Measurements from ENCODE around the gene LLCFC1. TPM values are rescaled to one million over a fixed set of nuclear protein-coding genes. Genes with fewer than 3 reads are reported as not detected.

LLCFC1 gene
- total and polyA plus RNA-seq, 10 donors = 0.18 TPM; not detected in 9

DNA sequence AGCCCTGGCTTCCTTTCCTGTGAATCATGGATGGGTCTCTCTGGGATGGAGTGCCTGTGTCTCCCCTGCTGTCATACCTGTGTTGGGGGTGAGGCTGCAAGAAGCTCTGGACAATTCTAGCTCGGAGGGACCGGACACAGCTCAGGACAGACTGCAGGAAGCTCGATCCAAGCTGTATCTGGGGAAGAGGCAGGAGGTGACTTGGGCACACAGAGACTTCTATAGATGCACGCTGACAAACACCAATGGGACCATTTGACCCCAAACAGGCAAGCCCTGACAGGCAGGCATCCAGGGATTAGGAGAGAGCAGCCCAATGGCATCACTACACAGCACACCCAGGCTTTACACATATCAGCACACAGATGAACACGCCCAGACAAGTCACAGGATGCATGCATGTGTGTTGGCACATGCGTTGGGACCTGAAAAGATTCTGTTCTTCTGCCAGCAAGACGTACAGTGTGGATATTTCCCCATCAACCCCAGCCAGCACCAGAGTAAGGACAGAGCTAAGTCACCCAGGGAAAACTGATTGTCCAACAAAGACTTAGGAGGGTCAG is 4.5 kb downstream of the LLCFC1 start:
- intact Hi-C loops (cut with DNase I; ENCODE audit: low total_unique reads) = no loop called here
- H3K4me1 ChIP-seq = peaks cover 0 to 13% (median 0%) of the 10 kb centered on the region in 6 donors
- H3K9me3 ChIP-seq = no peaks in the 10 kb centered on the region
- H3K4me3 ChIP-seq = no peak overlapping the region
- H3K27me3 ChIP-seq (replicated peaks in 1 of 7) = no peaks in the 10 kb centered on the region
- TF ChIP-seq POLR2AphosphoS5 (IDR thresholded peaks at IDR 0.05) (no peak), CTCF (IDR thresholded peaks at IDR 0.05 in 8 of 11, conservative IDR thresholded peaks at IDR 0.05 in 3 of 11) (no peak), POLR2A (IDR thresholded peaks at IDR 0.05) (no peak)
- 75 to 90% (median 86%) methylated on average over 7 of the region's 7 CpGs for WGBS, 5 donors
- no peak for DNase-seq
- H3K36me3 ChIP-seq = no peaks in the 10 kb centered on the region
- H3K27ac ChIP-seq = no peak overlapping the region

GRCh38 chr7:142945001-142945400 is 5.7 kb downstream of the LLCFC1 start:
- H3K9me3 ChIP-seq = no peaks in the 10 kb centered on the region
- H3K4me1 ChIP-seq = peaks cover 0 to 13% (median 0%) of the 10 kb centered on the region in 6 donors
- intact Hi-C loops (cut with DNase I; ENCODE audit: low total_unique reads) = no loop called here
- DNase-seq = no peak
- no peaks in the 10 kb centered on the region for H3K36me3 ChIP-seq
- H3K27ac ChIP-seq = no peak overlapping the region
- peaks cover 0 to 2% (median 0%) of the 10 kb centered on the region in 7 donors for H3K27me3 ChIP-seq (replicated peaks in 1 of 7)
- WGBS, 5 donors = 70 to 80% (median 76%) methylated on average over 3 of the region's 3 CpGs
- H3K4me3 ChIP-seq = no peak overlapping the region
- TF ChIP-seq CTCF (IDR thresholded peaks at IDR 0.05 in 8 of 11, conservative IDR thresholded peaks at IDR 0.05 in 3 of 11) = no peak
- TF ChIP-seq POLR2AphosphoS5 (IDR thresholded peaks at IDR 0.05) = no peak
- no peak for TF ChIP-seq POLR2A (IDR thresholded peaks at IDR 0.05)

DNA sequence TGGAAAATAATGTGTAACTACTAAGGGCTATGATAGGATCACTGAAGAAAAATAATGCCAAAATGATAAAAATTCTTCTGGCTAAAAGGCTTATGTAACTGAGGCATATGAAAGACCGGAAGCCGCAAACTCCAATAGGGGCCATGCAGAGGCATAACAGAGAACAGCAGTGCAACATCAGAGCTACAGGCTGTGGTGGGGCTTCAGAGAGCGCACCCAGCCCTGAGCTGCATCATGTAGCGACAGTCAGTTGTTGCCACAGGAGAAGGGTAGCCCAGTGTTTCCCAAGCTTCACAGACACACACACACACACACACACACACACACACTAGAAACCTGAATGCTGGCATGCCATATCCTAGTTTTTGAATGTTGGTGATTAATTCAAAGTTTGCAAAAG is 9.3 kb downstream of the LLCFC1 start:
- Histone ChIP-seq H3K27ac (no peak overlapping the region), H3K4me3 (no peak overlapping the region), H3K9me3 (no peaks in the 10 kb centered on the region), H3K36me3 (no peaks in the 10 kb centered on the region), H3K4me1 (no peaks in the 10 kb centered on the region), H3K27me3 (replicated peaks in 1 of 7) (peaks cover 0 to 12% (median 0%) of the 10 kb centered on the region in 7 donors)
- intact Hi-C loops (cut with DNase I; ENCODE audit: low total_unique reads) = no loop called here
- TF ChIP-seq POLR2A (IDR thresholded peaks at IDR 0.05) = no peak
- no peak for TF ChIP-seq POLR2AphosphoS5 (IDR thresholded peaks at IDR 0.05)
- no peak for TF ChIP-seq CTCF (IDR thresholded peaks at IDR 0.05 in 8 of 11, conservative IDR thresholded peaks at IDR 0.05 in 3 of 11)
- no peak for DNase-seq
- 84 to 97% (median 95%) methylated on average over 4 of the region's 4 CpGs for WGBS, 5 donors

GRCh38 chr7:142950235-142950634 is 11.0 kb downstream of the LLCFC1 start:
- H3K27me3 ChIP-seq (replicated peaks in 1 of 7) = peaks cover 0 to 12% (median 0%) of the 10 kb centered on the region in 7 donors
- H3K9me3 ChIP-seq = peaks cover 0 to 13% (median 12%) of the 10 kb centered on the region in 8 donors
- no peak for DNase-seq
- no peaks in the 10 kb centered on the region for H3K36me3 ChIP-seq
- no peak overlapping the region for H3K27ac ChIP-seq
- H3K4me3 ChIP-seq = no peak overlapping the region
- intact Hi-C loops (cut with DNase I; ENCODE audit: low total_unique reads) = no loop called here
- no peak for TF ChIP-seq POLR2AphosphoS5 (IDR thresholded peaks at IDR 0.05)
- no peak for TF ChIP-seq POLR2A (IDR thresholded peaks at IDR 0.05)
- no peak for TF ChIP-seq CTCF (IDR thresholded peaks at IDR 0.05 in 8 of 11, conservative IDR thresholded peaks at IDR 0.05 in 3 of 11)
- H3K4me1 ChIP-seq = no peaks in the 10 kb centered on the region
